ENCODE data around the gene TMIGD1.

DNA sequence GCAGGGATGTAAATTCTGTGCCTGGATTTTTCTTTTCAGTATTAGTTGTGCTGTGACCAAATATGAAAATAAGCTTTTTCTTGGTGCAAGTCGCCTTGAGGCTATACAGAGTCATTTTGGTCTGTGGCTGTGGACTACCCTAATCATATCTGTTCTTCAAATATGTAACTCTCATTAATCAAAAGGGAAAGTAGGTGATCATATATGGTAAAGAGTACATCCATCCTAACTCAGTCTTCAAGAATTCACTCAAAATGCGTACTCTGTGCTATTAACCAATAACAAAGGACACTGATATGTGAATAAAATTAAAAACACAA is 47.4 kb upstream of the TMIGD1 start:
- TF ChIP-seq, protein P1, sequence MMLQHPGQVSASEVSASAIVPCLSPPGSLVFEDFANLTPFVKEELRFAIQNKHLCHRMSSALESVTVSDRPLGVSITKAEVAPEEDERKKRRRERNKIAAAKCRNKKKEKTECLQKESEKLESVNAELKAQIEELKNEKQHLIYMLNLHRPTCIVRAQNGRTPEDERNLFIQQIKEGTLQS (IDR thresholded peaks at IDR 0.05) = no peak
- TF ChIP-seq, protein P2, sequence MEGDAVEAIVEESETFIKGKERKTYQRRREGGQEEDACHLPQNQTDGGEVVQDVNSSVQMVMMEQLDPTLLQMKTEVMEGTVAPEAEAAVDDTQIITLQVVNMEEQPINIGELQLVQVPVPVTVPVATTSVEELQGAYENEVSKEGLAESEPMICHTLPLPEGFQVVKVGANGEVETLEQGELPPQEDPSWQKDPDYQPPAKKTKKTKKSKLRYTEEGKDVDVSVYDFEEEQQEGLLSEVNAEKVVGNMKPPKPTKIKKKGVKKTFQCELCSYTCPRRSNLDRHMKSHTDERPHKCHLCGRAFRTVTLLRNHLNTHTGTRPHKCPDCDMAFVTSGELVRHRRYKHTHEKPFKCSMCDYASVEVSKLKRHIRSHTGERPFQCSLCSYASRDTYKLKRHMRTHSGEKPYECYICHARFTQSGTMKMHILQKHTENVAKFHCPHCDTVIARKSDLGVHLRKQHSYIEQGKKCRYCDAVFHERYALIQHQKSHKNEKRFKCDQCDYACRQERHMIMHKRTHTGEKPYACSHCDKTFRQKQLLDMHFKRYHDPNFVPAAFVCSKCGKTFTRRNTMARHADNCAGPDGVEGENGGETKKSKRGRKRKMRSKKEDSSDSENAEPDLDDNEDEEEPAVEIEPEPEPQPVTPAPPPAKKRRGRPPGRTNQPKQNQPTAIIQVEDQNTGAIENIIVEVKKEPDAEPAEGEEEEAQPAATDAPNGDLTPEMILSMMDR (IDR thresholded peaks at IDR 0.05 in 2 of 3, conservative IDR thresholded peaks at IDR 0.05 in 1 of 3; ENCODE audit: borderline replicate concordance in 1 of 3, insufficient read depth in 1 of 3, low read depth in 2 of 3, low read length in 2 of 3) = no peak
- no peak for TF ChIP-seq CEBPB (IDR thresholded peaks at IDR 0.05; ENCODE audit: low read depth)
